Measurements from ENCODE around the gene CTSE.

DNA sequence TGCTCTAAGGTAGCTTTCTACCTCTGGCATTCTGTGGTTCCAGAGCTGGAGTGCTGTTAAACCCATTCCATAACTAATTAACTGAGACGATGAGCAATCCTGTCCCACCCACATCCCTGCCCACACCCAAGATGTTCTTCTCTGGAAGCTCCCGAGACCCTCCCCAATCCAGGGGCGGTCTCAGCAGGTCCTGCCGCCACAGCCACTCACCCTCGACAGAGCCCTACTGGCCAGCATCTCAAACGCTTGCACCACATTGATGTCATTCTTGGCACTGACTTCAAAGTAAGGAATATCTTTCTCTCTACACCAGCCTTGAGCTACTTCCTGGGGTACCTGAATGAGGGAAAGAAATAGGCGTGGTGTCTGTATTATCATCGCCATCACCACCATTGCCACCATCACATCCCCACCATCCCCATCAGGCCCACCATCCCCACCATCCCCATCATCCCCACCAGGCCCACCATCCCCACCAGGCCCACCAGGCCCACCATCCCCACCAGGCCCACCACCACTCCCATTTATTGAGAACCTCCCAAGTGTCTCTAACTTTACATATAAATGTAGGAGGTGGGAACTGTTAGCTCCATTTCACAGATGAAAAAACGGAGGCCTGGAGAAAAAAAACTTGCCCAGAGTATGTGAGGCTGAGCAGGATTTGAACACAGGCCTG, 38.2 kb downstream of the CTSE start:
- TF ChIP-seq CTCF (conservative IDR thresholded peaks at IDR 0.05; ENCODE audit: low read depth, low read length) = no peak
- no peak for TF ChIP-seq EZH2 (IDR thresholded peaks at IDR 0.05; ENCODE audit: borderline replicate concordance, low read depth, low read length, poor library complexity, severe bottlenecking)

All from A673 (cell line).